Left cardiac atrium (tissue), 4 donors: Measurements from ENCODE around the gene MYB. TPM values are rescaled to one million over a fixed set of nuclear protein-coding genes. Genes with fewer than 3 reads are reported as not detected.
"Not testable (repeated sequence)": the region's sequence is repeated elsewhere in the genome, so short reads cannot be mapped to it uniquely, and the experiment has no call there.

Experiments used
- ATAC-seq, 2 donors: fragments of 200-7000 bp; cut with Tn5 transposase; one replicate each; pipeline ENCODE4 v1.9.1; 2020; ENCODE audit warnings: mild to moderate bottlenecking in 2 of 2, moderate library complexity in 2 of 2
- DNase-seq: peaks from one replicate; pipeline ENCODE4 v3.0.0-alpha.2; 2020
- intact Hi-C, 2 donors: fragments of 100-400 bp; cut with DNase I; formaldehyde crosslinking; loops; one replicate each; pipeline versions ENCODE4 v1.14.1 to v1.15.1; 2022 to 2023
- total RNA-seq, 2 donors: library from RNA; stranded (reverse); fragmentation: NEBNext Ultra II Directional; extraction: Animal tissue kit (Norgen Biotek cat#: 25700); gene quantifications; one replicate each; pipeline ENCODE4 v1.2.1, GENCODE V29; 2021
- donor health status: DM: no; HTN: yes; CAD: no.
- donor health status: DM: no; HTN: yes; CAD: no; lungs with severe emphysema.
- donor health status: DM: yes; HTN: yes; CAD: no.
- donor health status: Dilated cardiomyopathy.

MYB gene
- total RNA-seq, 2 donors from 2014 or later = 0.24 TPM; not detected in 1

GRCh38 chr6:135231469-135231844, 50.3 kb downstream of the MYB start:
- DNase-seq (no peak), ATAC-seq (no peak)
- intact Hi-C loops = no loop called here

GRCh38 chr6:135233686-135234491, 52.8 kb downstream of the MYB start:
- intact Hi-C loops = no loop called here
- no peak for ATAC-seq

GRCh38 chr6:135234492-135234780, 53.3 kb downstream of the MYB start:
- ATAC-seq (no peak), DNase-seq (no peak)
- intact Hi-C loops = no loop called here

More at GRCh38 chr6:135233686-135234491, 52.8 kb downstream of the MYB start:
- DNase-seq = no peak

- DNase-seq (no peak), ATAC-seq (no peak)
- intact Hi-C loops = no loop called here
These were observed 54.6 kb downstream of the MYB start for GRCh38 chr6:135235716-135236115.

- DNase-seq = no peak
- intact Hi-C loops = no loop called here
- no peak for ATAC-seq
These were observed 55.2 kb downstream of the MYB start for GRCh38 chr6:135236319-135236718.

GRCh38 chr6:135236732-135237131, 55.6 kb downstream of the MYB start:
- DNase-seq (no peak), ATAC-seq (no peak)
- intact Hi-C loops = no loop called here

- DNase-seq (no peak), ATAC-seq (no peak)
- intact Hi-C loops = no loop called here
These were observed 59.6 kb downstream of the MYB start for GRCh38 chr6:135240711-135241110.

- no peak for ATAC-seq
- DNase-seq = no peak
- intact Hi-C loops = no loop called here
These were observed 63.0 kb downstream of the MYB start for GRCh38 chr6:135243871-135244796.

GRCh38 chr6:135244805-135245204, 63.7 kb downstream of the MYB start:
- intact Hi-C loops = no loop called here

GRCh38 chr6:135246412-135247012, 65.4 kb downstream of the MYB start:
- ATAC-seq, intact Hi-C loops, DNase-seq: not testable (repeated sequence)

More at GRCh38 chr6:135244805-135245204, 63.7 kb downstream of the MYB start:
- ATAC-seq = no peak
- DNase-seq = no peak

GRCh38 chr6:135250234-135250633, 69.1 kb downstream of the MYB start:
- no peak for DNase-seq
- no peak for ATAC-seq
- intact Hi-C loops = no loop called here

- no peak for DNase-seq
- intact Hi-C loops = no loop called here
- ATAC-seq = no peak
These were observed 69.8 kb downstream of the MYB start for GRCh38 chr6:135250751-135251497.

GRCh38 chr6:135251498-135252441, 70.7 kb downstream of the MYB start:
- intact Hi-C loops = no loop called here
- ATAC-seq = no peak
- no peak for DNase-seq

GRCh38 chr6:135254471-135254870, 73.4 kb downstream of the MYB start:
- DNase-seq (no peak), ATAC-seq (no peak)
- intact Hi-C loops = no loop called here

- intact Hi-C loops = no loop called here
- ATAC-seq (no peak), DNase-seq (no peak)
These were observed 75.8 kb downstream of the MYB start for GRCh38 chr6:135256866-135257265.

- no peak for ATAC-seq
- intact Hi-C loops = no loop called here
- no peak for DNase-seq
These were observed 76.7 kb downstream of the MYB start for GRCh38 chr6:135257631-135258405.

- no peak for ATAC-seq
- no peak for DNase-seq
- intact Hi-C loops = no loop called here
These were observed 77.9 kb downstream of the MYB start for GRCh38 chr6:135258970-135259369.

- no peak for DNase-seq
- ATAC-seq = no peak
- intact Hi-C loops = no loop called here
These were observed 79.5 kb downstream of the MYB start for GRCh38 chr6:135260612-135261011.
